Loucy (cell line): ENCODE results near the gene CHST11.

ENCODE experiments used
- EZH2phosphoT487 ChIP-seq: fragments of 200-600 bp; IDR thresholded peaks from 2 replicates; pipeline ENCODE4 v1.6.1; 2018; ENCODE audit warnings: antibody characterized with exemption, mild to moderate bottlenecking, moderate library complexity, borderline replicate concordance
- TF ChIP-seq, protein P1 (sequence below): fragments of 200-600 bp; sonication (generic); conservative IDR thresholded peaks from 2 replicates; pipeline ENCODE4 v1.5.1; 2014; ENCODE audit warnings: mild to moderate bottlenecking, antibody characterized with exemption, low read length

DNA sequence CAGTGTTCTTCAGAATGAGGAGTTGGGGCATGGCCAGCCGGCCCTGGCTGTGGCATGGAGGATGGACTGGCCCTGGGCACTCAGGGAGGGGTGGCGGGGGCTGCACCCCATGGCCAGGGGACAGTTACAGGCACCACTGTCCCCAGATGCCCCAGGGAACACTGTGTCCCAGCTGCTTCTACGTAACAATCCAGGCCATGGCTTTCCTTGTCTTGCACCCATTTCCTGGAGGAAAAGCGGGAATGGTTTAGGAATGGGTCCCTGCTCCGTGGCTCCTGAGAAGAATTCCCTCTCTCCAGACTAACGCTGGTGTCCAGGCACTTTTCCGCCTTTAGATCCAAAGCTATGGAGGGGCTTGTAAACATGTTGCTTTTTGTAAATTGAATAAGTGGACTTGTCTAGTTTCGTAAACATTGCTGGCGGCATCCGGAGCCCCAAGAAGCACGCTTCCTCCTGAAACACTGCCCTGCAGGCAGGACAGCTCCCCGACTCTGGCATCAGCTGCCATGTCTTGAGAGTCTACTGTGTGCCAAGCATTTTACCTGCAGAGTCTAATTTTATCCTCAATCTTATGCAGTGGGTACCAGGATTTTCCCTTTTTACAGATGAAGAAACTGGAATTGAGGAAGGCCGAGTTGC is 263.1 kb downstream of the CHST11 start:
- TF ChIP-seq, protein P1, sequence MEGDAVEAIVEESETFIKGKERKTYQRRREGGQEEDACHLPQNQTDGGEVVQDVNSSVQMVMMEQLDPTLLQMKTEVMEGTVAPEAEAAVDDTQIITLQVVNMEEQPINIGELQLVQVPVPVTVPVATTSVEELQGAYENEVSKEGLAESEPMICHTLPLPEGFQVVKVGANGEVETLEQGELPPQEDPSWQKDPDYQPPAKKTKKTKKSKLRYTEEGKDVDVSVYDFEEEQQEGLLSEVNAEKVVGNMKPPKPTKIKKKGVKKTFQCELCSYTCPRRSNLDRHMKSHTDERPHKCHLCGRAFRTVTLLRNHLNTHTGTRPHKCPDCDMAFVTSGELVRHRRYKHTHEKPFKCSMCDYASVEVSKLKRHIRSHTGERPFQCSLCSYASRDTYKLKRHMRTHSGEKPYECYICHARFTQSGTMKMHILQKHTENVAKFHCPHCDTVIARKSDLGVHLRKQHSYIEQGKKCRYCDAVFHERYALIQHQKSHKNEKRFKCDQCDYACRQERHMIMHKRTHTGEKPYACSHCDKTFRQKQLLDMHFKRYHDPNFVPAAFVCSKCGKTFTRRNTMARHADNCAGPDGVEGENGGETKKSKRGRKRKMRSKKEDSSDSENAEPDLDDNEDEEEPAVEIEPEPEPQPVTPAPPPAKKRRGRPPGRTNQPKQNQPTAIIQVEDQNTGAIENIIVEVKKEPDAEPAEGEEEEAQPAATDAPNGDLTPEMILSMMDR = no peak
- TF ChIP-seq EZH2phosphoT487 = no peak
